Heart left ventricle (tissue), 16 donors: ENCODE data around the gene BORCS8. TPM values are rescaled to one million over a fixed set of nuclear protein-coding genes. Genes with fewer than 3 reads are reported as not detected.
"Not testable (repeated sequence)": the region's sequence is repeated elsewhere in the genome, so short reads cannot be mapped to it uniquely, and the experiment has no call there.

ENCODE experiments used
- ATAC-seq, 4 donors: fragments of 200-7000 bp; cut with Tn5 transposase; one replicate each; pipeline ENCODE4 v1.9.1; 2020 to 2022; ENCODE audit warnings: moderate library complexity in 4 of 4, mild to moderate bottlenecking in 3 of 4, moderate number of reproducible peaks in 1 of 4
- DNase-seq, 5 donors: peaks; one replicate each; pipeline ENCODE4 v3.0.0-alpha.2; 2020
- H3K27ac ChIP-seq, 12 donors: fragments of 200-600 bp; sonication (generic) in 4 of 12; one replicate each; pipeline versions ENCODE4 v1.5.0 to v1.8.0; 2016 to 2022; ENCODE audit warnings: mild to moderate bottlenecking in 2 of 12
- H3K27me3 ChIP-seq, 9 donors: fragments of 200-600 bp; sonication (generic) in 2 of 9; one replicate each; pipeline versions ENCODE4 v1.5.1 to v1.8.0; 2016 to 2022; ENCODE audit warnings: mild to moderate bottlenecking in 3 of 9
- H3K36me3 ChIP-seq, 9 donors: fragments of 200-600 bp; sonication (generic) in 2 of 9; one replicate each; pipeline versions ENCODE4 v1.5.0 to v1.8.0; 2018 to 2022; ENCODE audit warnings: mild to moderate bottlenecking in 2 of 9
- H3K4me1 ChIP-seq, 12 donors: fragments of 200-600 bp; sonication (generic) in 4 of 12; one replicate each; pipeline versions ENCODE4 v1.5.0 to v1.8.0; 2016 to 2022; ENCODE audit warnings: mild to moderate bottlenecking in 3 of 12
- H3K4me3 ChIP-seq, 12 donors: fragments of 200-600 bp; sonication (generic) in 4 of 12; one replicate each; pipeline versions ENCODE4 v1.5.0 to v1.8.0; 2017 to 2022; ENCODE audit warnings: mild to moderate bottlenecking in 9 of 12, moderate library complexity in 4 of 12
- H3K9me3 ChIP-seq, 12 donors: fragments of 200-600 bp; sonication (generic) in 4 of 12; one replicate each; pipeline versions ENCODE4 v1.5.0 to v1.8.0; 2016 to 2022; ENCODE audit warnings: mild to moderate bottlenecking in 1 of 12
- POLR2A ChIP-seq, 2 donors: fragments of 450-650 bp; IDR thresholded peaks; one replicate each; pipeline ENCODE4 v1.6.1; 2017; ENCODE audit warnings: antibody characterized with exemption in 2 of 2, mild to moderate bottlenecking in 2 of 2, moderate library complexity in 2 of 2
- WGBS, 4 donors: extraction: QIAGEN DNeasy Blood & Tissue Kit in 2 of 4; methylation state at CpG; one replicate each; pipeline versions ENCODE4 v1.1.5 to v1.1.7; 2013 to 2018; 5-methylcytosine and 5-hydroxymethylcytosine counted together
- intact Hi-C, 10 donors: fragments of 100-400 bp; cut with DNase I; formaldehyde crosslinking; loops; one replicate each; pipeline versions ENCODE4 v1.11.1 to v1.14.2; 2022
- polyA plus RNA-seq, 2 donors: library from polyadenylated mRNA; stranded (reverse); fragments of 200-250 nt; gene quantifications; one replicate each; pipeline ENCODE4 v1.2.3, GENCODE V29; 2013
- total RNA-seq, 9 donors: library from RNA; depleted of rRNA in 2 of 9; stranded (reverse); fragments of >200 nt in 2 of 9; fragmentation: NEBNext Ultra II Directional in 3 of 9; extraction: Animal tissue kit (Norgen Biotek cat#: 25700) in 3 of 9; gene quantifications; one replicate each; pipeline versions ENCODE4 v1.1.0 to v1.2.4, GENCODE V29; 2016 to 2023
- TF ChIP-seq, protein P1 (sequence below), 12 donors: fragments of 200-600 bp; sonication (generic) in 4 of 12; IDR thresholded peaks; one replicate each; pipeline versions ENCODE4 v1.5.0 to v1.8.0; 2018 to 2022; ENCODE audit warnings: antibody characterized with exemption in 12 of 12, mild to moderate bottlenecking in 5 of 12
- donor health status: ischemic (EF 13 %, LVEDD 7.1; RV severe dilation, severe dysfunction).
- donor health status: healthy with polysubstance abuse.
- donor health status: DM: no; HTN: yes; CAD: no.
- donor health status: DM: no; HTN: no; CAD: no.
- donor health status: ischemic (EF 25% LVEDD 6.9; RV normal size, moderate dysfunction).
- donor health status: ischemic (EF 25% LVEDD 5.7; RV mildly dilated, moderate dysfunction).
- donor health status: healthy.
- donor health status: DM: yes; HTN: yes; CAD: no.
- donor health status: ischemic (EF 35%, LVEDD 5.7; RV mildly dilated, moderate dysfunction).
- donor health status: nonischemic (EF 11% LVEDD 7.7; RV severe dilation, severe dysfunction).
- donor health status: DM: yes; HTN: yes; CAD: no.
- donor health status: PGD.
- donor health status: ischemic (EF 29% LVEDD 5.4; RV normal size, mild dysfunction).
- donor health status: nonischemic (EF 23%, LVEDD 6.1; RV moderate dilation, normal function).

The BORCS8 gene
- total and polyA plus RNA-seq, 11 donors, result 14.4 to 28.9 (median 22.7) TPM

DNA sequence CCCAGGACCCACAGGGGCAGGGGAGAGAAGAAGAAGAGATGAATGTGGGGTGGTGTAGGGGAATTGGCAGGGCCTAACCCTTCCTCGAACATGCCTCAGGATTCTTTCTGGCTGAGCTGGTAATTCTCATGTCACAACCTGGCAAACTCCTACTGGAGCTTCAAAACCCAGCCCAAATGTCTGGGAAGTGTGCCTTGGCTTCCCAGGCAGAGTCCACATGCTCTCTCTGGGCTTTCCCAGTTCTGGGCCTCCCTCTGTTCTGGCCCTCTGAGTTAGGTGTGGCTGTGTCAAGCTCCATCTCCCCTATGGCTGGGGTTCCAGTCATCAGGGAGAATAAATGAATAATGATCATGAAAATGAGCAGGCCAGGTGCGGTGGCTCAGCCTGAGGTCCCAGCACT is 42.5 kb downstream of the BORCS8 start:
- TF ChIP-seq POLR2A (IDR thresholded peaks at IDR 0.05), result no peak
- TF ChIP-seq, protein P1, sequence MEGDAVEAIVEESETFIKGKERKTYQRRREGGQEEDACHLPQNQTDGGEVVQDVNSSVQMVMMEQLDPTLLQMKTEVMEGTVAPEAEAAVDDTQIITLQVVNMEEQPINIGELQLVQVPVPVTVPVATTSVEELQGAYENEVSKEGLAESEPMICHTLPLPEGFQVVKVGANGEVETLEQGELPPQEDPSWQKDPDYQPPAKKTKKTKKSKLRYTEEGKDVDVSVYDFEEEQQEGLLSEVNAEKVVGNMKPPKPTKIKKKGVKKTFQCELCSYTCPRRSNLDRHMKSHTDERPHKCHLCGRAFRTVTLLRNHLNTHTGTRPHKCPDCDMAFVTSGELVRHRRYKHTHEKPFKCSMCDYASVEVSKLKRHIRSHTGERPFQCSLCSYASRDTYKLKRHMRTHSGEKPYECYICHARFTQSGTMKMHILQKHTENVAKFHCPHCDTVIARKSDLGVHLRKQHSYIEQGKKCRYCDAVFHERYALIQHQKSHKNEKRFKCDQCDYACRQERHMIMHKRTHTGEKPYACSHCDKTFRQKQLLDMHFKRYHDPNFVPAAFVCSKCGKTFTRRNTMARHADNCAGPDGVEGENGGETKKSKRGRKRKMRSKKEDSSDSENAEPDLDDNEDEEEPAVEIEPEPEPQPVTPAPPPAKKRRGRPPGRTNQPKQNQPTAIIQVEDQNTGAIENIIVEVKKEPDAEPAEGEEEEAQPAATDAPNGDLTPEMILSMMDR (IDR thresholded peaks at IDR 0.05), result no peak
- H3K4me3 ChIP-seq, result no peak overlapping the region
- 89 to 94% (median 92%) methylated on average over 2 of the region's 2 CpGs for WGBS, 4 donors
- no peak for ATAC-seq
- H3K27ac ChIP-seq, result no peak overlapping the region
- peaks cover 0 to 4% (median 0%) of the 10 kb centered on the region in 12 donors for H3K9me3 ChIP-seq
- H3K36me3 ChIP-seq, result peaks cover 0 to 25% (median 7%) of the 10 kb centered on the region in 9 donors
- no peaks in the 10 kb centered on the region for H3K27me3 ChIP-seq
- H3K4me1 ChIP-seq, result peaks cover 0 to 7% (median 3%) of the 10 kb centered on the region in 12 donors
- intact Hi-C loops, result loop anchor here in 6 of 10 donors (5.0 to 10.0 kb wide), 5 partner anchors 193 to 343 kb away; no protein-coding TSS in a partner anchor
- no peak for DNase-seq

DNA sequence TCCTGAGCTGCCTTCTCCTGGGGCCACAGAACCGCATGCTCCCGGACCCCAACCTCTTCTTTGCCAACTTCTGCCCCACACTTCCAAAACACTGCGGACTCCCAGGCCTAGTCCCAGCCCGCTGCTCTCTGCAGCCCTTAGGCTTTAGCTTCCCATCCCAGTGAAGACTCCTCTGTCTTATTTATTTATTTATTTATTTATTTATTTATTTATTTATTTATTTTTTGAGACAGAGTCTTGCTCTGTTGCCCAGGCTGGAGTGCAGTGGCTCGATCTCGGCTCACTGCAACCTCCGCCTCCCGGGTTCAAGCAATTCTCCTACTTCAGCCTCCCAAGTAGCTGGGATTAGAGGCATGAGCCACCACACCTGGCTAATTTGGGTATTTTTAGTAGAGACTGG is 43.4 kb downstream of the BORCS8 start:
- H3K4me1 ChIP-seq, H3K27ac ChIP-seq, H3K27me3 ChIP-seq, ATAC-seq, H3K4me3 ChIP-seq, H3K9me3 ChIP-seq: not testable (repeated sequence)
- H3K36me3 ChIP-seq, result peaks cover 0 to 25% (median 7%) of the 10 kb centered on the region in 9 donors
- peak in 1 of 5 donors; percentile 15 for DNase-seq
- WGBS, 4 donors, result 94 to 98% (median 96%) methylated on average over 8 of the region's 8 CpGs
- intact Hi-C loops, result loop anchor here in 6 of 10 donors (5.0 to 10.0 kb wide), 5 partner anchors 194 to 344 kb away; no protein-coding TSS in a partner anchor

DNA sequence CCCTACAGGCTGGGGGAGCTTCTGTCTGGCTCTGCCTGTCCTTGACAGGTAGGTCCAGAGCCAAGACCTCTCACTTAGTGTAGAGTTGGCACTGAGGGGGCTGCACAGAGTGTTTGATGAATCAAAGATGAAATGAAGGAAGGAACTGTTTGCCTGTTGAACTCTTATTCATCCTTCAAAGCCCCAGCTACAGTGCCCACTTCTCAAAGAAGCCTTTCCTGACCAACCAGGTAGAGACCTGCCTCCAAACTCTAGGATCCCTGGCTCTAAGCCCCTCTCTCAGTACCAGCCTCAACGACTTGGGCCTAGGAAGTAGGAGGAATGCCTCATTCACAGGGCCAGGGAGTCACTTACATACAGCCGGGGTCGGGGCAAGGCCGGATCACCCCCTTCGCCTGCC is 44.6 kb downstream of the BORCS8 start:
- intact Hi-C loops, result loop anchor here in 6 of 10 donors (2.0 to 10.0 kb wide), 7 partner anchors 27 to 345 kb away; no protein-coding TSS in a partner anchor

DNA sequence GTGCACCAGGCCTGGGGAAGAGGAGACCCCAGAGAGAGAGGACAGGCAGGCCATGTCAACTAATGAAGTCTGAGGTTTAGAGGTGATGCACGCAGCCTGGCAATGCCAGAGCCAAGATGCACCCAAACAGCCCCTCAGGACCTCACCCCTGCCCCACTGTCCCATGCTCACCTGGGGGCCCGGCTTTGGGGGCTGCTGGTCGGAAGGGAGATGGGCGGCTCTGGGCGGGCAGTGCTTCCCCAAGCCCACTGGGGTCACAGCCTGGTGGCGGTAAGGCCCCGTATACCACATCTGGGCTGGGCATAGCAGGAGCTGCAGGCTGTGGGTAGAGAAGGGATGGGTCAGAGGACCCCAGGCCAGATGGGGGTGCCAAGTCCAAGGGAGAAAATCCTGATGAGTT is 45.1 kb downstream of the BORCS8 start:
- DNase-seq, result no peak
- WGBS, 4 donors, result 83 to 100% (median 94%) methylated on average over 1 to 7 of the region's 7 CpGs
- peaks cover 0 to 25% (median 7%) of the 10 kb centered on the region in 9 donors for H3K36me3 ChIP-seq
- no peak overlapping the region for H3K4me3 ChIP-seq
- peaks cover 0 to 4% (median 0%) of the 10 kb centered on the region in 12 donors for H3K9me3 ChIP-seq
- H3K27ac ChIP-seq, result no peak overlapping the region
- H3K27me3 ChIP-seq, result no peaks in the 10 kb centered on the region
- peaks cover 0 to 7% (median 3%) of the 10 kb centered on the region in 12 donors for H3K4me1 ChIP-seq
- ATAC-seq, result no peak
- intact Hi-C loops, result loop anchor here in 6 of 10 donors (2.0 to 10.0 kb wide), 7 partner anchors 28 to 345 kb away; no protein-coding TSS in a partner anchor
- no peak for TF ChIP-seq POLR2A (IDR thresholded peaks at IDR 0.05)
- TF ChIP-seq, protein P1 (IDR thresholded peaks at IDR 0.05), result no peak

More for the DNA sequence above, 44.6 kb downstream of the BORCS8 start:
- H3K27me3 ChIP-seq, result no peaks in the 10 kb centered on the region
- 93 to 97% (median 95%) methylated on average over 5 of the region's 5 CpGs for WGBS, 4 donors
- no peak for DNase-seq
- peaks cover 0 to 7% (median 3%) of the 10 kb centered on the region in 12 donors for H3K4me1 ChIP-seq
- ATAC-seq, result no peak
- H3K9me3 ChIP-seq, result peaks cover 0 to 4% (median 0%) of the 10 kb centered on the region in 12 donors
- H3K4me3 ChIP-seq, result no peak overlapping the region
- H3K27ac ChIP-seq, result no peak overlapping the region
- peaks cover 0 to 25% (median 7%) of the 10 kb centered on the region in 9 donors for H3K36me3 ChIP-seq
- no peak for TF ChIP-seq POLR2A (IDR thresholded peaks at IDR 0.05)
- TF ChIP-seq, protein P1 (IDR thresholded peaks at IDR 0.05), result no peak
